Measurements from ENCODE around the gene APOBEC3A.

DNA sequence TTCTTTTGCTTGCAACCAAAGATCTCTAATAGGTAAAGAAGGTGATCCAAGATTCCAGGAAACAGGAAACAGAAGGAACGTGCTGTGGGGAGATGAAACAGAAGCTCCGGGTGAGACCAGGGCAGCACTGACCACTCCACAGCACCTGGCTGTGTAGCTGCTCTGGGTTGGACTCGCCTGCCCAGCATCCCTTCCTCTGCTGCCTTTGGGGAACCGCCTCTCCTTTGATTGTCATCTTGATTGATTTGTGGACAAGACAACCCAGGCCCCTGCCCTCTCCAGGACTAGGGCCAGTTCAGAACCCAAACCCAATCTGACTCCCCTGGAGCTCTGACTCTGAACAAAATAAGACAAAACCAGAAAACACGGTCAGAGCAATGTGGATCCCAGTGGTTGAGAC lies 14.7 kb upstream of the APOBEC3A start:
- no peak for TF ChIP-seq POLR2A (IDR thresholded peaks at IDR 0.05)
- TF ChIP-seq, protein P1, sequence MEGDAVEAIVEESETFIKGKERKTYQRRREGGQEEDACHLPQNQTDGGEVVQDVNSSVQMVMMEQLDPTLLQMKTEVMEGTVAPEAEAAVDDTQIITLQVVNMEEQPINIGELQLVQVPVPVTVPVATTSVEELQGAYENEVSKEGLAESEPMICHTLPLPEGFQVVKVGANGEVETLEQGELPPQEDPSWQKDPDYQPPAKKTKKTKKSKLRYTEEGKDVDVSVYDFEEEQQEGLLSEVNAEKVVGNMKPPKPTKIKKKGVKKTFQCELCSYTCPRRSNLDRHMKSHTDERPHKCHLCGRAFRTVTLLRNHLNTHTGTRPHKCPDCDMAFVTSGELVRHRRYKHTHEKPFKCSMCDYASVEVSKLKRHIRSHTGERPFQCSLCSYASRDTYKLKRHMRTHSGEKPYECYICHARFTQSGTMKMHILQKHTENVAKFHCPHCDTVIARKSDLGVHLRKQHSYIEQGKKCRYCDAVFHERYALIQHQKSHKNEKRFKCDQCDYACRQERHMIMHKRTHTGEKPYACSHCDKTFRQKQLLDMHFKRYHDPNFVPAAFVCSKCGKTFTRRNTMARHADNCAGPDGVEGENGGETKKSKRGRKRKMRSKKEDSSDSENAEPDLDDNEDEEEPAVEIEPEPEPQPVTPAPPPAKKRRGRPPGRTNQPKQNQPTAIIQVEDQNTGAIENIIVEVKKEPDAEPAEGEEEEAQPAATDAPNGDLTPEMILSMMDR (IDR thresholded peaks at IDR 0.05) = no peak

Measured in right lobe of liver (tissue), 4 donors.